Liver (tissue), 9 donors: Measurements from ENCODE around the gene SNX18. TPM values are rescaled to one million over a fixed set of nuclear protein-coding genes. Genes with fewer than 3 reads are reported as not detected.

Experiments
- DNase-seq: peaks from one replicate; pipeline ENCODE4 v3.0.0-alpha.2; 2017; ENCODE audit warnings: low spot score
- H3K27ac ChIP-seq, 2 donors: one replicate each; pipeline ENCODE4 v1.7.0; 2013; ENCODE audit warnings: inconsistent platforms in 2 of 2, low read length in 2 of 2, control low read depth in 1 of 2, low read depth in 1 of 2, mild to moderate bottlenecking in 1 of 2
- H3K27me3 ChIP-seq, 4 donors: one replicate each; pipeline versions ENCODE4 v1.6.1 to v1.7.0; 2013; ENCODE audit warnings: low read length in 3 of 4, inconsistent platforms in 1 of 4, mild to moderate bottlenecking in 1 of 4, moderate library complexity in 1 of 4; ENCODE audit not compliant: control insufficient read depth in 4 of 4, insufficient read depth in 4 of 4
- H3K36me3 ChIP-seq, 4 donors: one replicate each; pipeline versions ENCODE4 v1.6.1 to v1.7.0; 2013; ENCODE audit warnings: low read length in 3 of 4, mild to moderate bottlenecking in 3 of 4, low read depth in 1 of 4, moderate library complexity in 1 of 4; ENCODE audit not compliant: control insufficient read depth in 4 of 4, insufficient read depth in 3 of 4
- H3K4me1 ChIP-seq, 4 donors: one replicate each; pipeline versions ENCODE4 v1.6.1 to v1.7.0; 2013; ENCODE audit warnings: low read length in 3 of 4, mild to moderate bottlenecking in 3 of 4, moderate library complexity in 1 of 4; ENCODE audit not compliant: control insufficient read depth in 4 of 4, insufficient read depth in 4 of 4
- H3K4me3 ChIP-seq, 3 donors: one replicate each; pipeline versions ENCODE4 v1.6.1 to v1.7.0; 2013; ENCODE audit warnings: low read length in 3 of 3, control low read depth in 1 of 3, low read depth in 1 of 3, mild to moderate bottlenecking in 1 of 3
- H3K9ac ChIP-seq, 2 donors: one replicate each; pipeline ENCODE4 v1.7.0; 2013; ENCODE audit warnings: low read length in 2 of 2, mild to moderate bottlenecking in 2 of 2, moderate library complexity in 2 of 2, control low read depth in 1 of 2, low read depth in 1 of 2
- H3K9me3 ChIP-seq, 4 donors: one replicate each; pipeline versions ENCODE4 v1.6.1 to v1.7.0; 2013; ENCODE audit warnings: low read length in 3 of 4; ENCODE audit not compliant: control insufficient read depth in 4 of 4
- ATF3 ChIP-seq: IDR thresholded peaks from 2 replicates; pipeline ENCODE4 v1.6.1; 2016; ENCODE audit warnings: antibody characterized with exemption
- CTCF ChIP-seq: fragments of 150-350 bp; IDR thresholded peaks from 2 replicates; pipeline ENCODE4 v1.5.1; 2017; ENCODE audit warnings: improper control_type of control experiment, low read depth, low read length; ENCODE audit not compliant: missing input control
- EGR1 ChIP-seq, 2 donors: IDR thresholded peaks; 2 replicates each; pipeline ENCODE4 v1.6.1; 2016 to 2018; ENCODE audit warnings: antibody characterized with exemption in 2 of 2, low read depth in 2 of 2
- FOXA1 ChIP-seq: IDR thresholded peaks from 2 replicates; pipeline ENCODE4 v1.6.1; 2016; ENCODE audit warnings: antibody characterized with exemption
- FOXA2 ChIP-seq: IDR thresholded peaks from 2 replicates; pipeline ENCODE4 v1.6.1; 2016; ENCODE audit warnings: antibody characterized with exemption
- HNF4A ChIP-seq, 2 donors: conservative IDR thresholded peaks; 2 replicates each; pipeline ENCODE4 v1.6.1; 2016; ENCODE audit warnings: antibody characterized with exemption in 2 of 2, mild to moderate bottlenecking in 2 of 2
- HNF4G ChIP-seq: IDR thresholded peaks from 2 replicates; pipeline ENCODE4 v1.6.1; 2016; ENCODE audit warnings: antibody characterized with exemption
- MAX ChIP-seq: IDR thresholded peaks from 2 replicates; pipeline ENCODE4 v1.6.1; 2016; ENCODE audit warnings: antibody characterized with exemption
- NR2F2 ChIP-seq: IDR thresholded peaks from 2 replicates; pipeline ENCODE4 v1.6.1; 2016; ENCODE audit warnings: antibody characterized with exemption
- RAD21 ChIP-seq, 2 donors: IDR thresholded peaks; 2 replicates each; pipeline ENCODE4 v1.6.1; 2016; ENCODE audit warnings: antibody characterized with exemption in 2 of 2, mild to moderate bottlenecking in 2 of 2
- REST ChIP-seq: IDR thresholded peaks from 2 replicates; pipeline ENCODE4 v1.6.1; 2016; ENCODE audit warnings: antibody characterized with exemption, mild to moderate bottlenecking
- RXRA ChIP-seq, 2 donors: IDR thresholded peaks; 2 replicates each; pipeline ENCODE4 v1.6.1; 2017 to 2018; ENCODE audit warnings: antibody characterized with exemption in 2 of 2, mild to moderate bottlenecking in 1 of 2
- SP1 ChIP-seq: IDR thresholded peaks from 2 replicates; pipeline ENCODE4 v1.6.1; 2018; ENCODE audit warnings: antibody characterized with exemption, mild to moderate bottlenecking
- TAF1 ChIP-seq: conservative IDR thresholded peaks from 2 replicates; pipeline ENCODE4 v1.6.1; 2016; ENCODE audit warnings: antibody characterized with exemption, mild to moderate bottlenecking
- YY1 ChIP-seq: IDR thresholded peaks from 2 replicates; pipeline ENCODE4 v1.6.1; 2016; ENCODE audit warnings: antibody characterized with exemption, mild to moderate bottlenecking
- ZBTB33 ChIP-seq: IDR thresholded peaks from 2 replicates; pipeline ENCODE4 v1.6.1; 2016; ENCODE audit warnings: antibody characterized with exemption
- WGBS: extraction: QIAGEN DNeasy Blood & Tissue Kit; methylation state at CpG from one replicate; pipeline ENCODE4 v1.1.7; 2013; 5-methylcytosine and 5-hydroxymethylcytosine counted together
- polyA plus RNA-seq, 2 donors: library from polyadenylated mRNA; stranded (reverse) in 1 of 2; unstranded in 1 of 2; fragments of 200-250 nt in 1 of 2; fragments of >200 nt in 1 of 2; fragmentation: Nextera tagmentation in 1 of 2; extraction: Ambion mirVana in 1 of 2; gene quantifications; one replicate each; pipeline versions ENCODE4 v1.2.1 to v1.2.3, GENCODE V29; 2013 to 2015
- total RNA-seq, 2 donors: library from RNA; depleted of rRNA; stranded (reverse); fragments of >200 nt; gene quantifications; one replicate each; pipeline ENCODE4 v1.2.3, GENCODE V29; 2014
- donor health status: healthy.
- donor health status: healthy.
- donor health status: healthy.
- donor health status: healthy.
- donor health status: healthy.

SNX18 gene
- total and polyA plus RNA-seq, 4 donors: 4.9 to 32.5 (median 12.6) TPM

GRCh38 chr5:54480296-54480695 lies 37.3 kb upstream of the SNX18 start:
- no peak overlapping the region for H3K9ac ChIP-seq
- H3K36me3 ChIP-seq: no peaks in the 10 kb centered on the region
- H3K27me3 ChIP-seq: no peaks in the 10 kb centered on the region
- no peak for DNase-seq
- no peaks in the 10 kb centered on the region for H3K9me3 ChIP-seq
- H3K27ac ChIP-seq: no peak overlapping the region
- H3K4me1 ChIP-seq: no peaks in the 10 kb centered on the region
- H3K4me3 ChIP-seq: no peak overlapping the region
- no peak for TF ChIP-seq EGR1 (IDR thresholded peaks at IDR 0.05; ENCODE audit: low read depth in 2 of 2)
- no peak for TF ChIP-seq YY1
- no peak for TF ChIP-seq NR2F2
- no peak for TF ChIP-seq TAF1
- no peak for TF ChIP-seq RXRA (IDR thresholded peaks at IDR 0.05)
- no peak for TF ChIP-seq ATF3
- no peak for TF ChIP-seq CTCF
- TF ChIP-seq REST: no peak
- no peak for TF ChIP-seq HNF4A (conservative IDR thresholded peaks at IDR 0.05)
- TF ChIP-seq HNF4G: no peak

GRCh38 chr5:54484219-54484894 lies 33.2 kb upstream of the SNX18 start:
- no peak for DNase-seq
- H3K4me3 ChIP-seq: no peak overlapping the region
- H3K27ac ChIP-seq: no peak overlapping the region
- 80% methylated on average over 5 of the region's 5 CpGs for WGBS
- H3K36me3 ChIP-seq: no peaks in the 10 kb centered on the region
- no peak overlapping the region for H3K9ac ChIP-seq
- H3K9me3 ChIP-seq: no peaks in the 10 kb centered on the region
- no peaks in the 10 kb centered on the region for H3K4me1 ChIP-seq
- H3K27me3 ChIP-seq: no peaks in the 10 kb centered on the region
- TF ChIP-seq HNF4A (conservative IDR thresholded peaks at IDR 0.05) (no peak), YY1 (no peak), SP1 (no peak), ATF3 (no peak), ZBTB33 (no peak), RAD21 (IDR thresholded peaks at IDR 0.05) (no peak), HNF4G (no peak), TAF1 (no peak), MAX (no peak), FOXA2 (no peak), REST (no peak), NR2F2 (no peak), RXRA (IDR thresholded peaks at IDR 0.05) (no peak), FOXA1 (no peak), CTCF (no peak), EGR1 (IDR thresholded peaks at IDR 0.05; ENCODE audit: low read depth in 2 of 2) (no peak)
